Nephron (organoid): ENCODE data around the gene CCSER1.

ENCODE experiments used
- H3K27ac Mint-ChIP-seq, 3 experiments: 2 replicates each; pipeline ENCODE4 v1.8.0; 2020; ENCODE audit warnings: mixed read lengths in 3 of 3, mild to moderate bottlenecking in 2 of 3, moderate library complexity in 1 of 3
- H3K27me3 Mint-ChIP-seq: 2 replicates; pipeline ENCODE4 v1.8.0; 2021; ENCODE audit warnings: low read depth, mild to moderate bottlenecking, moderate library complexity, mixed read lengths
- H3K36me3 Mint-ChIP-seq: 2 replicates; pipeline ENCODE4 v1.8.0; 2020; ENCODE audit warnings: low read depth, mixed read lengths
- H3K4me1 Mint-ChIP-seq: 2 replicates; pipeline ENCODE4 v1.8.0; 2020; ENCODE audit warnings: mixed read lengths
- H3K4me3 Mint-ChIP-seq, 3 experiments: 2 replicates each; pipeline ENCODE4 v1.8.0; 2020; ENCODE audit warnings: mild to moderate bottlenecking in 3 of 3, mixed read lengths in 3 of 3, moderate library complexity in 2 of 3
- H3K9me3 Mint-ChIP-seq: 2 replicates; pipeline ENCODE4 v1.8.0; 2020; ENCODE audit warnings: mixed read lengths
- TF ChIP-seq, protein P1 (sequence below), 3 experiments: fragments of 200-600 bp; sonication (generic); IDR thresholded peaks; one replicate each; pipeline ENCODE4 v1.5.0; 2021; ENCODE audit warnings: antibody characterized with exemption in 3 of 3; ENCODE audit not compliant: unreplicated experiment in 3 of 3

The CCSER1 gene

DNA sequence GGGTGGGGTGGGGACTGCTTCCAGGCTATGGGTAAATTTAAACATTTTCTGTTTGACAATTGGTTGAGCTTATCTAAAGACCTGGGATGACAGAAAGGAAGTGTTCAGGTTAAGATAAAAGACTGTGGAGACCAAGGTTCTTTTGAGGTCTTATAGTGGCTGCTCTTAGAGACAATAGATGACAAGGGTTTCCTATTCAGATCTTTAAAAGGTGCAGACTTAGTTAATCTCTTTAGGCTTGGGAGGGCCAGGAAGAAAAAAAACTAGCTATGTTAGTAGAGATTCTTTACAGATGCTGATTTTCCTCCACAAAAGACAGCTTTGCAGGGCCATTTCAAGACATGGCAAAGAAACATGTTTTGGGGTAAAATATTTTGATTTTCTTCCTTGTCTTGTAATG, 972.5 kb downstream of the CCSER1 start:
- H3K27me3 Mint-ChIP-seq, result no peaks in the 10 kb centered on the region
- H3K4me1 Mint-ChIP-seq, result no peaks in the 10 kb centered on the region
- H3K36me3 Mint-ChIP-seq, result peaks cover 4% of the 10 kb centered on the region
- H3K9me3 Mint-ChIP-seq, result peaks cover 9% of the 10 kb centered on the region
- H3K27ac Mint-ChIP-seq, result no peak overlapping the region
- TF ChIP-seq, protein P1, sequence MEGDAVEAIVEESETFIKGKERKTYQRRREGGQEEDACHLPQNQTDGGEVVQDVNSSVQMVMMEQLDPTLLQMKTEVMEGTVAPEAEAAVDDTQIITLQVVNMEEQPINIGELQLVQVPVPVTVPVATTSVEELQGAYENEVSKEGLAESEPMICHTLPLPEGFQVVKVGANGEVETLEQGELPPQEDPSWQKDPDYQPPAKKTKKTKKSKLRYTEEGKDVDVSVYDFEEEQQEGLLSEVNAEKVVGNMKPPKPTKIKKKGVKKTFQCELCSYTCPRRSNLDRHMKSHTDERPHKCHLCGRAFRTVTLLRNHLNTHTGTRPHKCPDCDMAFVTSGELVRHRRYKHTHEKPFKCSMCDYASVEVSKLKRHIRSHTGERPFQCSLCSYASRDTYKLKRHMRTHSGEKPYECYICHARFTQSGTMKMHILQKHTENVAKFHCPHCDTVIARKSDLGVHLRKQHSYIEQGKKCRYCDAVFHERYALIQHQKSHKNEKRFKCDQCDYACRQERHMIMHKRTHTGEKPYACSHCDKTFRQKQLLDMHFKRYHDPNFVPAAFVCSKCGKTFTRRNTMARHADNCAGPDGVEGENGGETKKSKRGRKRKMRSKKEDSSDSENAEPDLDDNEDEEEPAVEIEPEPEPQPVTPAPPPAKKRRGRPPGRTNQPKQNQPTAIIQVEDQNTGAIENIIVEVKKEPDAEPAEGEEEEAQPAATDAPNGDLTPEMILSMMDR (IDR thresholded peaks at IDR 0.05; ENCODE audit: unreplicated experiment in 3 of 3), result no peak
- H3K4me3 Mint-ChIP-seq, result no peak overlapping the region

DNA sequence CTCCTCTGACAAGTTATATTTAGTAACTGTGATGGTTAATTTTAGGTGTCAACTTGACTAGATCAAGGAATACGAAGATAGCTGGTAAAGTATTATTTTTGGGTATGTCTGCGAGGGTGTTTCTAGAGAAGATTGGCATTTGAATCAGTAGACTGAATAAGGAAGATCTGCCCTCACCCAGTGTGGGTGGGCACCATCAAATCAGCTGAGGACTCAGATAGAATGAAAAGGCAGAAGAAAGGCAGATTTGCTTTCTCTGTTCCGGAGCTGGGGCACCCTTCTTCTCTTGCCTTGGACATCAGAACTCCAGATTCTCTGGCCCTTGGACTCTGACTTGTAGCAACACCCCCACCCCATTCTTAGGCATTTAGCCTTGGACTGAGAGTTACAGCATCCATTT, 981.6 kb downstream of the CCSER1 start:
- H3K4me1 Mint-ChIP-seq, result peaks cover 13% of the 10 kb centered on the region

DNA sequence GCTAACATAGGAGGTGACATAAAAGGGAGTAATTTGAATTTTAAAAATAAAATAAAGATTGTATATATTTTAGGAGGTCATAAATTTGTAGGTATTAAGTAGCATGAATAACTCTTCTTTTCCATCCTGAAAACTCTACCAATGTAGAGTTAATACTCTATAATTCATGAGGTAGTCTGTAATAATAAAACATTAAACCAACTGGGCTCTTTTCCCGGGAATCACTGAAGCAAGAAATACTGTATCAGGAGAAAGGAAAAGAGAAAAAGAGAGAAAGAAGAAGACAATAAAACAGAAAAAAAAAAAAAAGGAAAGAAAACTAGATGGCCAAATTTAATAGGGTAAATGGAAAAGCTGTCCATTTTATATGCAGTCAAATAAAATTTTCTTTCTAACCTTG, 984.4 kb downstream of the CCSER1 start:
- Mint-ChIP-seq H3K27me3 (no peaks in the 10 kb centered on the region), H3K4me3 (no peak overlapping the region), H3K36me3 (no peaks in the 10 kb centered on the region), H3K27ac (peak overlapping the region; percentile 13 to 67 (median 15)), H3K9me3 (no peaks in the 10 kb centered on the region), H3K4me1 (peaks cover 13% of the 10 kb centered on the region)
- TF ChIP-seq, protein P1 (IDR thresholded peaks at IDR 0.05; ENCODE audit: unreplicated experiment in 3 of 3), result no peak

More for the DNA sequence above, 981.6 kb downstream of the CCSER1 start:
- TF ChIP-seq, protein P1 (IDR thresholded peaks at IDR 0.05; ENCODE audit: unreplicated experiment in 3 of 3), result no peak
- no peak overlapping the region for H3K4me3 Mint-ChIP-seq
- H3K27me3 Mint-ChIP-seq, result no peaks in the 10 kb centered on the region
- H3K27ac Mint-ChIP-seq, result no peak overlapping the region
- peaks cover 5% of the 10 kb centered on the region for H3K36me3 Mint-ChIP-seq
- H3K9me3 Mint-ChIP-seq, result peaks cover 18% of the 10 kb centered on the region

DNA sequence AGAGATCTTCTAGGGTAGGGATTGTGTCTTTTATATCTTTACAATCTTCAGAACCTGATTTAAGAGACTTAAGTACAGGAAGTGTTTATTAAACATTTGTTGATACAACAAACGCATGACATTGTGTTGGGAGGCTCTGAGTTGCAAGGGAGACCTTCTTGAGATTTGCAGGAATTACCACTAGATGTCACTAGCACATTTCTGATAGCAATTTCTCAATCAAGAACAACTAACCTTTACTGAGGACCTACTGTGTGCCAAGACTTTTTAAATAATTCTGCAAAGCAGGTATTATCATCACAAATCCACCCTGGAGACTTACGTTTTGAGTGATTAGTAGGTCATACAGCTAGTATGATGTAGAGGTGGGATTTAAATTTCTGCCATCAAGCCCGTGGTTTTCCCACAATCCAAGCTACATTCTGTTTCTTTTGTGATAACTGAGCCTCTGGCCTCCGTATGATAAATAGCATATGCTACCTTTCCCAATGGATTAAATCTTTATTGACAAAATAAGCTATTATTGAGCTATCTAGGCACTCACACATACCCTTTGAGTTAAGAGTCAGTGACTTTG, 986.0 kb downstream of the CCSER1 start:
- no peaks in the 10 kb centered on the region for H3K36me3 Mint-ChIP-seq
- no peaks in the 10 kb centered on the region for H3K9me3 Mint-ChIP-seq
- peaks cover 13% of the 10 kb centered on the region for H3K4me1 Mint-ChIP-seq

DNA sequence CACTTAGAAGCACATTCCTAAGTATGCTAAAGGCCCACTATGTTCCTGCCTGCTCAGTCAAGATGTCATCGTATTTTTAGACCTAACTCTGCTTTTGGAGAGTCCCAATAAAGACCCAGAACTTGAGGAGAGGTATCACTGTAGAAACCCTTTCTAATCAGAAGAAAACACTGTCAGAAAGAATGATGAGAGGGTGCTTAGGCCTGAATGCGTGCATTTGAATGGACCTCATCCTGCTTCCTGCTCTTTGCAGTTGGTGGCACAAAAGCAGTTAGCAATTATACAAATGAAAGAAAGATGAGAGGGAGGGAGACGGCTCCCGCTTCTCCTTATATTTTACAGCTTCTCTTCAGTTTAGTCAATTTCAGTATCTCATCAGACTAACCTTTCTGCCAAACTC, 987.2 kb downstream of the CCSER1 start:
- H3K9me3 Mint-ChIP-seq, result no peaks in the 10 kb centered on the region
- TF ChIP-seq, protein P1 (IDR thresholded peaks at IDR 0.05; ENCODE audit: unreplicated experiment in 3 of 3), result no peak
- no peak overlapping the region for H3K27ac Mint-ChIP-seq
- no peaks in the 10 kb centered on the region for H3K27me3 Mint-ChIP-seq
- peaks cover 13% of the 10 kb centered on the region for H3K4me1 Mint-ChIP-seq
- no peak overlapping the region for H3K4me3 Mint-ChIP-seq
- no peaks in the 10 kb centered on the region for H3K36me3 Mint-ChIP-seq

More for the DNA sequence above, 986.0 kb downstream of the CCSER1 start:
- Mint-ChIP-seq H3K27me3 (no peaks in the 10 kb centered on the region), H3K4me3 (no peak overlapping the region), H3K27ac (peak overlapping the region in 2 of 3 experiments; percentile 67 to 85)
- TF ChIP-seq, protein P1 (IDR thresholded peaks at IDR 0.05; ENCODE audit: unreplicated experiment in 3 of 3), result peak; percentile 69 to 77 (median 72)

DNA sequence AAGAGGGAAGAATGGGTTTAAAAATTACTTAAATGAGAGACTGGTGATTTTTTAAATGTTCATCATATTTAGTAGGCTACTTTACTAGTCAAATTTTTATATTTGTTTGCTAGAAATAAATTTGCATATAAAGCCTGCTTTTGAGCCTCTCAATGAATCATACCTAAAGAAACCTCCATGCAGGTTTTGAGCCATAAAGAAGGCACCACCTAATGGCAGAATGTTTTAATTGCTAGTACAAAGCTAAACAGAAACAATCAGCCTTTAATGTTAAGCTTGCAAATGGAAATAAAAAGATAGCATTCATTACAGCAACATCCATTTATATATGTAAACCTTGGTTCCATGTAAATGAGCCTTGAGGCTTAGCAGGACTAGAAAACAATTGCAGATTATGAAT, 989.7 kb downstream of the CCSER1 start:
- Mint-ChIP-seq H3K36me3 (no peaks in the 10 kb centered on the region), H3K4me3 (no peak overlapping the region), H3K9me3 (no peaks in the 10 kb centered on the region), H3K27me3 (no peaks in the 10 kb centered on the region), H3K4me1 (peaks cover 11% of the 10 kb centered on the region), H3K27ac (no peak overlapping the region)
- TF ChIP-seq, protein P1 (IDR thresholded peaks at IDR 0.05; ENCODE audit: unreplicated experiment in 3 of 3), result peak in 2 of 3 experiments; percentile 19 to 21
